T-helper 22 cell (primary cell): ENCODE results near the gene IFT52.
"Not testable (repeated sequence)": the region's sequence is repeated elsewhere in the genome, so short reads cannot be mapped to it uniquely, and the experiment has no call there.

Experiments used
- DNase-seq: peaks from one replicate; pipeline ENCODE4 v3.0.0-alpha.2; 2020; ENCODE audit warnings: low read depth

IFT52 gene

GRCh38 chr20:43567477-43567876, 23.3 kb upstream of the IFT52 start:
- DNase-seq = no peak

GRCh38 chr20:43568706-43569105, 22.0 kb upstream of the IFT52 start:
- DNase-seq = no peak

- DNase-seq = no peak
Observed at GRCh38 chr20:43569282-43569681, 21.5 kb upstream of the IFT52 start.

GRCh38 chr20:43570496-43570895, 20.2 kb upstream of the IFT52 start:
- DNase-seq = no peak

GRCh38 chr20:43571310-43571709, 19.4 kb upstream of the IFT52 start:
- DNase-seq = no peak

- DNase-seq = no peak
Observed at GRCh38 chr20:43571771-43572170, 19.0 kb upstream of the IFT52 start.

GRCh38 chr20:43572891-43573290, 17.8 kb upstream of the IFT52 start:
- no peak for DNase-seq

- no peak for DNase-seq
Observed at GRCh38 chr20:43576108-43576507, 14.6 kb upstream of the IFT52 start.

- DNase-seq = no peak
Observed at GRCh38 chr20:43579861-43580793, 10.6 kb upstream of the IFT52 start.

GRCh38 chr20:43583133-43583864, 7.4 kb upstream of the IFT52 start:
- DNase-seq = no peak

GRCh38 chr20:43583982-43584432, 6.7 kb upstream of the IFT52 start:
- no peak for DNase-seq

GRCh38 chr20:43584448-43585136, 6.1 kb upstream of the IFT52 start:
- no peak for DNase-seq

GRCh38 chr20:43586641-43587040, 4.1 kb upstream of the IFT52 start:
- DNase-seq = no peak

- not testable (repeated sequence) for DNase-seq
Observed at GRCh38 chr20:43588526-43588925, 2.2 kb upstream of the IFT52 start.

- no peak for DNase-seq
Observed at GRCh38 chr20:43590036-43590391, 723 bp upstream of the IFT52 start.

GRCh38 chr20:43601960-43602359, 11.2 kb downstream of the IFT52 start:
- DNase-seq = not testable (repeated sequence)

- DNase-seq = no peak
Observed at GRCh38 chr20:43603124-43603523, 12.4 kb downstream of the IFT52 start.

GRCh38 chr20:43605715-43606114, 15.0 kb downstream of the IFT52 start:
- DNase-seq = no peak

- DNase-seq = not testable (repeated sequence)
Observed at GRCh38 chr20:43607278-43607677, 16.5 kb downstream of the IFT52 start.

- DNase-seq = no peak
Observed at GRCh38 chr20:43631598-43631997, 40.9 kb downstream of the IFT52 start.

- no peak for DNase-seq
Observed at GRCh38 chr20:43636429-43636828, 45.7 kb downstream of the IFT52 start.

GRCh38 chr20:43642548-43642947, 51.8 kb downstream of the IFT52 start:
- DNase-seq = no peak
